HG03520 (cell line): ENCODE data around the gene FGF22.
"Not testable (repeated sequence)": the region's sequence is repeated elsewhere in the genome, so short reads cannot be mapped to it uniquely, and the experiment has no call there.

Source experiments
- ATAC-seq: cut with Tn5 transposase; IDR thresholded peaks from one replicate; pipeline ENCODE4 v1.9.1; 2021; ENCODE audit warnings: mild to moderate bottlenecking, moderate library complexity; ENCODE audit not compliant: unreplicated experiment

FGF22 gene

DNA sequence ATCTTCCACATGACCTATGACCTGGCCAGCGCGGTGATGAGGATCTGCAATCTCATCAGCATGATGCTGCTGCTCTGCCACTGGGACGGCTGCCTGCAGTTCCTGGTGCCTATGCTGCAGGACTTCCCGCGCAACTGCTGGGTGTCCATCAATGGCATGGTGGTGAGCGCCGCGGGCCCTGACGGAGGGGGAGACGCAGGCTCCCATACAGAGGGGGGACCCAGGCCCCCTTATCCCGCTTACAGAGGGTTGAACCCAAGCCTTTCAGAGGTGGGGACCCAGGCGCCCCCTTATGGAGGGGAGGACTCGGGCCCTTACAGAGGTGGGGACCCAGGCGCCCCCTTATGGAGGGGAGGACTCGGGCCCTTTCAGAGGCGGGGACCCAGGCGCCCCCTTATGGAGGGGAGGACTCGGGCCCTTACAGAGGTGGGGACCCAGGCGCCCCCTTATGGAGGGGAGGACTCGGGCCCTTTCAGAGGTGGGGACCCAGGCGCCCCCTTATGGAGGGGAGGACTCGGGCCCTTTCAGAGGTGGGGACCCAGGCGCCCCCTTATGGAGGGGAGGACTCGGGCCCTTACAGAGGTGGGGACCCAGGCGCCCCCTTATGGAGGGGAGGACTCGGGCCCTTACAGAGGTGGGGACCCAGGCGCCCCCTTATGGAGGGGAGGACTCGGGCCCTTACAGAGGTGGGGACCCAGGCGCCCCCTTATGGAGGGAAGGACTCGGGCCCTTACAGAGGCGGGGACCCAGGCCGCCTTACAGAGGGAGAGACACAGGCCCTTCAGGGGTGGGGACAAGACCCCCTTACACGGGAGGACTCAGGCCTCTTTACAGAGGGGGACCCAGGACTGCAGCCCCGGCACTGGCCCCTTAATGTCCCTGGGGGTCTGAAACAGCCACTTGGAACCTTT lies 34.4 kb upstream of the FGF22 start:
- not testable (repeated sequence) for ATAC-seq

DNA sequence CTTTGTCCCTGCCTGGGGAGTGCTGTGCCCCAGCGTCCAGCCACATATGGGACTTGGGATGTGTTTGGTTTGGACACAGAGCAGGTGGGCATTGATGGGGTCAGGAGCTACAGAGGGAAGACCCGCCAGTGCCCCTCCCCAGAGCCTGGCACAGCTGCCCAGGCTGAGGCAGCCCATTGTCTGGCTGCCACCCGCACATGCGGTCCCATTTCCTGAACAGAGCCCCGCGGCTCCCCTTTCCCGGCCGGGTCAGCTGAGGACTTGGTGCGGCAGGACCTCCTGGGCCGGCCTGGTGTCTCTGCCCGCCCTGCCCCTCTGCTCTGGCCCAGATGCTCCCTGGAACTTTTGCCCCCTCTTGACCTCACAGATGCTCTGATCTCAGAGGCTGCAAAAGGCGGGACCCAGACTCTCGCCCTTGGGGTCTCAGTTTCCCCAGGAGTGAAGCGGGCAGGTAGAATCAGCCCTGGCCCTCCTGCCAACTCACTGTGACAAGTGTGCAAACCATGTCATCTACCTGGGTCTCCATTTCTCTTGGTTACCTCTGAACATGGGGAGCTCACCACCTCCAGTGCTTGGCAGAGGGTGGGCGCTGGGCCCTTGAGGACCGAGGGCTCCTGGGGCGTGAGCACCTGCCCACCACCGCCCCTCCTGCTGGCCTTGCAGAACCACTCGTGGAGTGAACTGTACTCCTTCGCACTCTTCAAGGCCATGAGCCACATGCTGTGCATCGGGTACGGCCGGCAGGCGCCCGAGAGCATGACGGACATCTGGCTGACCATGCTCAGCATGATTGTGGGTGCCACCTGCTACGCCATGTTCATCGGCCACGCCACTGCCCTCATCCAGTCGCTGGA lies 32.2 kb upstream of the FGF22 start:
- ATAC-seq, result no peak

DNA sequence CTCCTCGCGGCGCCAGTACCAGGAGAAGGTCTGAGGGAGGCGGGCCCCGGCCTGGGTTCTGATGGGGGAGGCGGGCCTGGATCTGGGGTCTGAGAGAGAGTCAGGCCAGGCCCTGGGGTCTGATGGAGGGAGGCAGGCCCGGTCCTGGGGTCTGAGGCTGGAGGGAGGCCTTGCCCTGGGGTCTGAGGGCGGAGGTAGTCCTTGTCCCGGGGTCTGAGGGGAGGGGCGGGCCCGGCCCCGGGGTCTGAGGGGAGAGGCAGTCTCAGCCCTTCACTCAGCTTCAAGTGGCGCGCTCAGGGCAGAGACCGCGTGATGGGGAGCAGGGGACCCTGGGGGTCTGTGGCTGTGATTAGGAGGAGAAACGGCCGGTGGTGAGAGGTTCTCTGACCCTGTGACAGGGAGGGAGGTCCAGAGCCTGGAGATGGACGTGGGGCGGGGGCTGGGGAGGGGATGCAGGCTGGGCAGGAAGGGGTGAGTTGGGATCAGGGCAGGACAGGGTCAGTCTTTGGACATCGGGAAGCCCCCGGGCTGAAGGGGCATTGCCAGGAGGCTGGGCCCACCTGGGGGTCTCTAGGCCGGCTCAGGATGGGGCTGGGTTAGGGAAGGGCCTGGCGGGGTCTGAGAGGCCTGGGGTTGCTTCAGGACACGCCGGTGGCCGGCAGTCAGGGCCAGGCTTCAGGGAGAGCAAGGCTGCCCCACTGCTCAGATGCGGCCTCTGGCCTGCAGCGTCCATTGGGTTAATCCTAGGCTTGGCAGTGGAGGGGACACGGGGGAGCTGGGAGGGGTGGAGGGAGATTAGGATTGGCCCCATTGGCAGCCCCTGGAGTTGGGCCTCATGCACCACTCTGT lies 31.3 kb upstream of the FGF22 start:
- ATAC-seq, result no peak

DNA sequence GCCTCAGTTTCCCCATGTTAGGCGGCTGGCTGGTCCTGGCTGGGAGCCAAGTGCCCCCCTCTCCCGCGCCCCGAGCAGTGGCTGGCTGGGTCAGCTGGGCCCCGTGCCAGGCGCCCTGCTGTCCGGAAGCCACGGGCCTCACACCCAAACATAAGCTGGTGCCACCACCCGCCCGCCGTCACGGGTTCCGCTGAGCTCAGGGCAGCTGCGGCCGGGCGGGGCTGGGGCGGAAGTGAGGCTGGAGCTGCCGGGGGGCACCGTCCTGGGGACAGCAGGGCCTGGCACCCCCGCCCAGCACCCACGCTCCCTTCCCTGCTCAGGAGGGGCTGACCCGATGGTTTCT lies 30.7 kb upstream of the FGF22 start:
- ATAC-seq, result no peak

DNA sequence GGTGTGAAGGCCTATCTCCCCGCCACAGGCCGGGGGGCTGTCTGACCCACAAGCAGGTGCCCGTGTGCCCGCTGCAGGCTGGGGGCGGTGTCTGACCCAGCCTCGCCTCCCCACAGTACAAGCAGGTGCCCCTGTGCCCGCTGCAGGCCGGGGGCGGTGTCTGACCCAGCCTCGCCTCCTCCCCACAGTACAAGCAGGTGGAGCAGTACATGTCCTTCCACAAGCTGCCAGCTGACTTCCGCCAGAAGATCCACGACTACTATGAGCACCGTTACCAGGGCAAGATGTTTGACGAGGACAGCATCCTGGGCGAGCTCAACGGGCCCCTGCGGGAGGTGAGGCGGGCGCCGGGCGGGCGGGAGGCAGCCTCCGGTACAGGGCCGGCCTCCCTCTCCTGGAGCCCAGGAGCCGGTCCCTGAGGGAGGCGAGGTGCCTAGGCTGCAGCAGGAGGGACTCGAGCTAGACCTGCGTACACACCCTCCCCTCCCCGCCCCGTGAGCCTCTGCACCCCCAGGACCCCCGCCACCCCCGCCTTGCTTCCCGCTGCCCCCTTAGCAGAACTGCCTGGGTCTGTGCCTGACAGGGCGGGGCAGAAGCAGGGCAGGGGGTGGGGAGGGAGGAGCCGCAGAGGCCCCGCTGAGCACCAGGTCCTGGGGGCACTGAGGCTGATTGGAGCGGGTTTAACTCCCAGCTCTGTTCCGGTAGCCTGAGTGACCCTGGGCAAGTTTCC lies 29.4 kb upstream of the FGF22 start:
- no peak for ATAC-seq

DNA sequence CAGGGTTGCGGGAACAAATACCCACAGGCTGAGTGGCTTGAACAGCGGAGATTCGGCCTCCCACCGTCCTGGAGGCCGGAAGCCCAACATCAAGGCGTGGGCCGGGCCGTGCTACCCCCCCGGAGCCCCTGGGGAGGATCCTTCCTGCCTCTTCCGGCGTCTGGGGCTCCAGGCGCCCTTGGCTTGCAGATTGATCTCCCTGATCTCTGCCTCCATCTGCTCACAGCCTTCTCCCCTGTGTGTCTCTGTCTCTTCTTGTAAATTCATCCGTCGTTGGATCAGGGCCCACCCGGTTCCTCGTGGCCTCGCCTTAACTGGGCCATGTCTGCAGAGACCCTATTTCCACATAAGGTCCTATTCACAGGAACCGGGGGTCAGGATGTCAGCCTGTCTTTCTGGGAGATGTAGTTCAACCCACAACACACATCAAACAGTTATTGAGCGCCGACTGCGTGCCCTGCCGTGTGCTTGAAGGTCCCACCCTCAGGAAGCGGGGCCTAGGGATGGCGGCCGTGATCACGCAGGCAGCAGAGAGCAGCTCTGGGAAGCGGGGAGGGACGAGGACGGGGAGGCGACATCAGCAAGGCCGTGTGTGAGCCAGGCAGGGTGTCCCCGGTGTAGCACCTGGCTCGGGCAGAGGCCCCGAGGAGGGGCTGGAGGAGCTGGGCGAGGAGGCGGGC lies 28.7 kb upstream of the FGF22 start:
- no peak for ATAC-seq

DNA sequence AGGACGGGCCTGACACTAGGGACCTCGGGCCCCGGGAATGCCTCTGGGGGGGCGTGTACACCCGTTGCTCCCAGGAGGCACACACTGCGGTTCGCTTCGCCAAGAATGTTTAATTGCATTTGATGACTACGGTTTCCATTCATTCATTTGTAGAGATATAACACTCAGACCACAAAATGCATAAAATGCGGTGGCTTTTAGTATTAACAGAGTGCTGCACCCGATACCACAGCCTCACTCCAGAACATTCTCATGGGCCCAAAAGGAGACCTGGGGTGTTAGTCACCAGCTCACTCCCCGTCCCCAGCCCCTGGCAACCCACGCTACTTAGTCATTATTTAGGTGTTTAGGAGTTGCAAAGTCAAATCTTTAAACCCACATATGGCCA lies 28.2 kb upstream of the FGF22 start:
- ATAC-seq, result no peak

DNA sequence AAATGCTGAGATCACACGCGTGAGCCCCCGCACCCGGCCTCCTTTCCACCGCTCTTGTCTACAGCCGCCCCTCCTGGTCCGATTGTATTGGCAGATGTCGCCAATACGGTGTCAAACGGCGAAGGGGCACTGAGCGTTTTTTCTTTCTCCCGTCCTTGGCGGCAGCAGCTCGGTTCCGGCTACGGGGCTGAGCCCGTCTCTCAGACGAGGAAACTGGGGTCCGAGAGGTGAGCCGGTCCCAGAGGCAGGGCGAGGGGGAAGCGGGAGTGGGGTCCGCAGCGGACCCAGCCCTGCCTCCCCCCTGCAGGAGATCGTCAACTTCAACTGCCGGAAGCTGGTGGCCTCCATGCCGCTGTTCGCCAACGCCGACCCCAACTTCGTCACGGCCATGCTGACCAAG lies 26.7 kb upstream of the FGF22 start:
- no peak for ATAC-seq

DNA sequence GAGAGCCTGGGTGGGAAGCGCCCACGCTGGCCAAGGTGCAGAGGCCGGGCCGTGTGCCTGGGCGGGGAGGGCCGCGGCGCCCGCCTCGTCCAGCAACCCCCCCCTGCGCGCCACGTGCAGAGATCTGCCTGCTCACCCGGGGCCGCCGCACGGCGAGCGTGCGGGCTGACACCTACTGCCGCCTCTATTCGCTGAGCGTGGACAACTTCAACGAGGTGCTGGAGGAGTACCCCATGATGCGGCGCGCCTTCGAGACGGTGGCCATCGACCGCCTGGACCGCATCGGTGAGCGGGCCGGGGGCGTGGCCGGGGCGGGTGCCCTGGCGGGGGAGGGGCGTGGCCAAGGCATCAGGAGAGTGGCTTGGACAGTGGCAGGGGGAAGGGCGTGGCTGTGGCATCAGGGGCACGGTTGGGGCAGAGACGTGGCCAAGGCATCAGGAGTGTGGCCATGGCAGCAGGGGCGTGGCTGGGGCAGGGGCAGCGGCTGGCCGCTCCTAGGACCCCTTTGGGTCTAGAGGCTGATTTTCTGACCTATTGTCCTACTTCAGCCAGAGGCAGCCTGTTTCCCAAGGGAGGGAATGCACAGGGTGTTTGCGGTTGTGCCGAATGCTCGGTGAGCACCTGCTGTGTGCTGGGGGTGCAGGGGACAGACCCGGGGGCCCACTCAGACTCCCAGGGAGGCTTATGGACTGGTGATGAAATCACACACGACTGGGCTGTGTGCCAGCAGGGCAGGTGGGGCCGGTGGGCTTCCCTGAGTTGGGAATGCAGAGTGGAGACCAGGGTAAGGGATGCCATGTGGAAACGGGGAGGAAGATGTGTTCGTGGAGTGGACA lies 25.7 kb upstream of the FGF22 start:
- no peak for ATAC-seq

DNA sequence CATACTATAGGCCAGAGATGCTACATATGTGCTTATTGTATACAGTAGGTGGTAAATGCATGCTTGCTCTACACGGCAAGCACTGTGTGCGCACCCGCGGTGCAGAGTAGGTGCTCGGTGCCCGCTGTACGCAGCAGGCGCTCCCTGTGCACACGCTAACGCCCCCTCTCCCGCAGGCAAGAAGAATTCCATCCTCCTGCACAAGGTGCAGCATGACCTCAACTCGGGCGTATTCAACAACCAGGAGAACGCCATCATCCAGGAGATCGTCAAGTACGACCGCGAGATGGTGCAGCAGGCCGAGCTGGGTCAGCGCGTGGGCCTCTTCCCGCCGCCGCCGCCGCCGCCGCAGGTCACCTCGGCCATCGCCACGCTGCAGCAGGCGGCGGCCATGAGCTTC lies 24.1 kb upstream of the FGF22 start:
- ATAC-seq, result no peak

DNA sequence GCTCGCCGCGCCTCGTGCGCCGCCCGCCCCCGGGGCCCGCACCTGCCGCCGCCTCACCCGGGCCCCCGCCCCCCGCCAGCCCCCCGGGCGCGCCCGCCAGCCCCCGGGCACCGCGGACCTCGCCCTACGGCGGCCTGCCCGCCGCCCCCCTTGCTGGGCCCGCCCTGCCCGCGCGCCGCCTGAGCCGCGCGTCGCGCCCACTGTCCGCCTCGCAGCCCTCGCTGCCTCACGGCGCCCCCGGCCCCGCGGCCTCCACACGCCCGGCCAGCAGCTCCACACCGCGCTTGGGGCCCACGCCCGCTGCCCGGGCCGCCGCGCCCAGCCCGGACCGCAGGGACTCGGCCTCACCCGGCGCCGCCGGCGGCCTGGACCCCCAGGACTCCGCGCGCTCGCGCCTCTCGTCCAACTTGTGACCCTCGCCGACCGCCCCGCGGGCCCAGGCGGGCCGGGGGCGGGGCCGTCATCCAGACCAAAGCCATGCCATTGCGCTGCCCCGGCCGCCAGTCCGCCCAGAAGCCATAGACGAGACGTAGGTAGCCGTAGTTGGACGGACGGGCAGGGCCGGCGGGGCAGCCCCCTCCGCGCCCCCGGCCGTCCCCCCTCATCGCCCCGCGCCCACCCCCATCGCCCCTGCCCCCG lies 23.5 kb upstream of the FGF22 start:
- no peak for ATAC-seq

DNA sequence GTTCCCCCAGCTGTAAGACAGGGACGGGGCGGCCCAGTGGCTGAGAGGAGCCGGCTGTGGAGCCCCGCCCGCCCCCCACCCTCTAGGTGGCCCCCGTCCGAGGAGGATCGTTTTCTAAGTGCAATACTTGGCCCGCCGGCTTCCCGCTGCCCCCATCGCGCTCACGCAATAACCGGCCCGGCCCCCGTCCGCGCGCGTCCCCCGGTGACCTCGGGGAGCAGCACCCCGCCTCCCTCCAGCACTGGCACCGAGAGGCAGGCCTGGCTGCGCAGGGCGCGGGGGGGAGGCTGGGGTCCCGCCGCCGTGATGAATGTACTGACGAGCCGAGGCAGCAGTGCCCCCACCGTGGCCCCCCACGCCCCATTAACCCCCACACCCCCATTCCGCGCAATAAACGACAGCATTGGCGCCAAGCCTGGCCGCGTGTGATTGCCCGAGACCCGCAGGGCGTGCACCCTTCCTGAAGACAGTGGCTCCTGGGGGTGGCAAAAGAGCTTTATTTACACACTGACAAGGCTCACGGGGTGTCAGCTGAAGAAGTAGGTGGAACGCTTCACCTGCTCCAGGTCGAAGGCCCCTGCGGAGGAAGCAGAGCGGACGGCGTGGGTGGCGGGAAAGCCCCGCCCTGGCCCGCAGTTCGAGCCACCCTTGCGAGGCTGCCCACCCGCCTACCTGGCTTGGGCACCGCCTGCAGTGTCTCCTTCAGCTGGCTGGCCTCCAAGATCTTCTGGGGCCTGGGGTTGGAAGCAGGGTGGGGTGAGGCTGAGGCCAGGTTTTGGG lies 22.7 kb upstream of the FGF22 start:
- no peak for ATAC-seq

DNA sequence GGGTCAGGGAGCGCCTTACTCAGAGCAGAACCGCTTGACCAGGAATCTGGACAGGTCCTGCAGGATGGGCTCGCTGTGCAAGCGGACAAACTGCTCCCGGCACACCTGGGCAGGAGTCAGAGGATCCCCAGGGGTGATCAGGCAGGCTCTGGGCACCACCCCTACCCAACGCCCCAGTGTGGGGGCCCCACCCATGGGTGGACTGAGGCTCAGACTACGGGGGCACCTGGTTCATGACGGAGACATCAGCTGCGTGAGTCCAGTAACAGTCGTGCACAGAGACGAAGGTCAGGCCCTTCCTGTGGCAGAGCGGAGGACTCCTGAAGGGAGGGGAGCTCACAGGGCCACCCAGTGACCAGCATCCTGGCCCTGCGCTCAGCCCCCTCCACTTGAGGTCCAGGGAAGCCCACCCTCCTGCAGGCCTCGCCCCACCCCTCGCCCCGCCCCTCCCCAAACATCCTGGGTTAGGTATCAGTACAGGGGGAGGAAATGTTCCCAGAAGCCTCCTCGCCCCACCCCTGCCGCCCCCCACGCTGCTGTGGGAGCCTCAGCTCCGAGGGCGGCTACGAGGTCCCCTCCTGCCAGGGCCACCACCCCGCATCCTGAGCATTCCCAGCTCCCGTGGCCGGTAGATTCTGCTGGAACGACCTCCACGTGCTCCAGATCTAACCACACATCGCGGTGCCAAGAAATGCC lies 22.0 kb upstream of the FGF22 start:
- ATAC-seq, result no peak

DNA sequence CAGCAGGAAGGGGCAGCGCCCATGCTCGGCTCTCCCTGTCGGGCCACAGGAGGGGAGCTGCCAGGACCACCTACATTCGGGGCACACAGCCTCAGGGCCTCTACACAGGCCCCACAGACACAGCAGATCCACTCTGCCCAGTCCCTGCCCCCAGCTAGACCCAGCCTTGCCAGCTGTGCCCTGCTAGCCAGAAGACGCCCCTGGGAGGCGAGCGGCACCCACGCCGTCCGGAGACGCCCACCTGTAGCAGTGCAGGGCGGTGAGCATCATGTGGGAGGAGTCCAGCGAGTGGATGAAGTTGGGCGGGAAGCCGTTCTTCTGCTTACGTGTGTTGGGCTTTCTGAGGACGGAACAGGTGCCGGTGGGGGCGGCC lies 21.4 kb upstream of the FGF22 start:
- no peak for ATAC-seq

DNA sequence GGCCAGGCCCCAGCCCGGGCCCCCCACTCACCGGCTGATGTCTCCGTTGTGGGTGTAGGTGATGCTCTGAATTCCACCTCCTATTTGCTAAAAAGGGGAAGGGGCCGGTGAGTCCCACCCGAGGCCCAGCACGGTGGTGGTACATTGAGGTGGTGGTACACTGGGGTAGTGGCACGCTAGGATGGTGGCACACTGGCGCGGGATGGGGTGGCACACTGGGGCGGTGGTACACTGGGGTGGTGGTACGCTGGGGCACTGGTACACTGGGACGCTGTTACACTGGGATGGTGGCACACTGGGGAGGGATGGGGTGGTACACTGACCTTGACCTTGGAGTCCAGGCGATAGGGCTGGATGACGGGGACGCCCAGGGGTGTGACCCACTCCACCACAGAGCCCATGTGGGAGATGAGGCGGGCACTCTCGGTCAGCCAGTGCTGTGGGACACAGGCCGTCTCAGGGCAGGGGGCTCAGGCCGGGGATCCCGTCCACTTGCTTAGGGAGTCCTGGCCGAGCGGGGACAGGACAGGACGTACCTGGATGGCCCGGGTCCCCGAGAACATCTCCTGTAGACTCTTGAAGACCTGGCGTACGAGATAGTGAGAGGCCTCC lies 20.9 kb upstream of the FGF22 start:
- ATAC-seq, result no peak

DNA sequence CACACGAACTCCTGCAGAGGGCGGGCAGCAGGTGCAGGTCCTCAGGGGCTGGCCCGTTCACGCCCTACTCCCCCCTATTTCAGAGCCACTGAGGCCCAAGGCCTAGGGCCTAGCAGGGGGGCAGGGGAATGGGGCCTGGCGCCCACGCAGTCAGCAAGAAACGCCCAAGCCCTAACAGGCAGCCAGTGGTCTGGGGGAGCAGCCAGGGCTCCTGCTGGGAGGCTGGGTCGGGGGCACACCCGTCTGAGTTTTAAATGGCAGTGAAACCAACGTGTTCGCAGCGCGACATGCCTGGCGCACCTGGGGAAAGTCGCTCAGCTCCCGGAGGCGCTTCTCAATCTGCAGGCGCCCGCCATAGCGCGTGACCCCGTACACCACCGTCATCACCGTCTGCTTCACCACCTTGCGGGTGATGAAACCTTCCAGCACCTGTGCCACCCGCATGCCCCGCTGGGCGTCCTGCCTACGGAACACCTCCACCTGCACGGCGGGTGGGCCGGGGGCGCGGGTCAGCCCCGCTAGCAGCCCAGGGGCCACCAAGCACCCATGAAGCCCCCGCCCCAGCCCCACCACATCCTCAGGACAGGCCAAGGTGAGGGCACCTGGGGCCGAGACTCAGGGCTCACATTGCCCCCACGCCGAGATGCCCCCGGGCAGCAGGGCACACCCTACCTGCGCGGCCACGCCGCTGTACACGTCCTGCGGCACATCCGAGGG lies 20.2 kb upstream of the FGF22 start:
- ATAC-seq, result no peak
